ENCODE data around the gene SLC8A1. TPM values are rescaled to one million over a fixed set of nuclear protein-coding genes. Genes with fewer than 3 reads are reported as not detected.

Gene SLC8A1
- total RNA-seq, 4 donors from 2014 or later, result 22.8 to 65.5 (median 42.0) TPM

- no peaks in the 10 kb centered on the region for H3K9me3 ChIP-seq
- H3K27me3 ChIP-seq, result no peaks in the 10 kb centered on the region
- peaks cover 0 to 19% (median 0%) of the 10 kb centered on the region in 4 donors for H3K4me1 ChIP-seq
- in situ Hi-C loops (cut with MboI; ENCODE audit: low pct_ligation_motif_present in 1 of 4, low pct_unique_long_range_greater_than_20kb in 1 of 4, low sequenced_read_pairs in 3 of 4), result no loop called here
- intact Hi-C loops (cut with DNase I; ENCODE audit: low total_unique reads), result no loop called here
- 60% methylated on average over 2 of the region's 2 CpGs for WGBS, 2 donors (ENCODE audit: low coverage in 1 of 2)
- TF ChIP-seq POLR2A (IDR thresholded peaks at IDR 0.05), result no peak
- TF ChIP-seq CTCF (IDR thresholded peaks at IDR 0.05), result no peak
- no peak for TF ChIP-seq EP300 (IDR thresholded peaks at IDR 0.05; ENCODE audit: low read depth)
- TF ChIP-seq POLR2AphosphoS5 (IDR thresholded peaks at IDR 0.05), result no peak
- no peak for DNase-seq
- H3K36me3 ChIP-seq, result no peaks in the 10 kb centered on the region
- H3K4me3 ChIP-seq, result no peak overlapping the region
- peak overlapping the region in 3 of 4 donors; percentile 21 to 76 (median 22) for H3K27ac ChIP-seq
Measured at GRCh38 chr2:40370007-40370395, 81.9 kb downstream of the SLC8A1 start.

GRCh38 chr2:40369267-40370006 lies 82.5 kb downstream of the SLC8A1 start:
- TF ChIP-seq EP300 (IDR thresholded peaks at IDR 0.05; ENCODE audit: low read depth) (no peak), CTCF (IDR thresholded peaks at IDR 0.05) (no peak), POLR2AphosphoS5 (IDR thresholded peaks at IDR 0.05) (no peak), POLR2A (IDR thresholded peaks at IDR 0.05) (no peak)
- in situ Hi-C loops (cut with MboI; ENCODE audit: low pct_ligation_motif_present in 1 of 4, low pct_unique_long_range_greater_than_20kb in 1 of 4, low sequenced_read_pairs in 3 of 4), result no loop called here
- no peak overlapping the region for H3K4me3 ChIP-seq
- DNase-seq, result no peak
- peaks cover 0 to 23% (median 0%) of the 10 kb centered on the region in 4 donors for H3K4me1 ChIP-seq
- H3K27me3 ChIP-seq, result no peaks in the 10 kb centered on the region
- intact Hi-C loops (cut with DNase I; ENCODE audit: low total_unique reads), result no loop called here
- H3K9me3 ChIP-seq, result no peaks in the 10 kb centered on the region
- peak overlapping the region in 3 of 4 donors; percentile 8 to 76 (median 22) for H3K27ac ChIP-seq
- no peaks in the 10 kb centered on the region for H3K36me3 ChIP-seq
- WGBS, 2 donors (ENCODE audit: low coverage in 1 of 2), result 79 to 86% methylated on average over 3 of the region's 3 CpGs

- DNase-seq, result no peak
- in situ Hi-C loops (cut with MboI; ENCODE audit: low pct_ligation_motif_present in 1 of 4, low pct_unique_long_range_greater_than_20kb in 1 of 4, low sequenced_read_pairs in 3 of 4), result no loop called here
- no peaks in the 10 kb centered on the region for H3K36me3 ChIP-seq
- intact Hi-C loops (cut with DNase I; ENCODE audit: low total_unique reads), result no loop called here
- H3K4me1 ChIP-seq, result peaks cover 0 to 28% (median 0%) of the 10 kb centered on the region in 4 donors
- H3K27me3 ChIP-seq, result no peaks in the 10 kb centered on the region
- 20 to 92% methylated on average over 1 to 2 of the region's 2 CpGs for WGBS, 2 donors (ENCODE audit: low coverage in 1 of 2)
- no peak overlapping the region for H3K4me3 ChIP-seq
- H3K9me3 ChIP-seq, result no peaks in the 10 kb centered on the region
- no peak for TF ChIP-seq POLR2AphosphoS5 (IDR thresholded peaks at IDR 0.05)
- TF ChIP-seq CTCF (IDR thresholded peaks at IDR 0.05), result no peak
- TF ChIP-seq POLR2A (IDR thresholded peaks at IDR 0.05), result no peak
- TF ChIP-seq EP300 (IDR thresholded peaks at IDR 0.05; ENCODE audit: low read depth), result no peak
- H3K27ac ChIP-seq, result no peak overlapping the region
Measured at GRCh38 chr2:40367652-40368051, 84.2 kb downstream of the SLC8A1 start.

GRCh38 chr2:40367032-40367431 lies 84.9 kb downstream of the SLC8A1 start:
- in situ Hi-C loops (cut with MboI; ENCODE audit: low pct_ligation_motif_present in 1 of 4, low pct_unique_long_range_greater_than_20kb in 1 of 4, low sequenced_read_pairs in 3 of 4), result no loop called here
- Histone ChIP-seq H3K36me3 (no peaks in the 10 kb centered on the region), H3K9me3 (no peaks in the 10 kb centered on the region), H3K4me1 (peaks cover 0 to 22% (median 0%) of the 10 kb centered on the region in 4 donors), H3K27me3 (no peaks in the 10 kb centered on the region), H3K4me3 (no peak overlapping the region), H3K27ac (peak overlapping the region in 1 of 4 donors; percentile 11)
- intact Hi-C loops (cut with DNase I; ENCODE audit: low total_unique reads), result no loop called here
- no peak for TF ChIP-seq CTCF (IDR thresholded peaks at IDR 0.05)
- TF ChIP-seq EP300 (IDR thresholded peaks at IDR 0.05; ENCODE audit: low read depth), result no peak
- TF ChIP-seq POLR2A (IDR thresholded peaks at IDR 0.05), result no peak
- TF ChIP-seq POLR2AphosphoS5 (IDR thresholded peaks at IDR 0.05), result no peak
- WGBS, 2 donors (ENCODE audit: low coverage in 1 of 2), result 89 to 100% methylated on average over 2 of the region's 2 CpGs
- DNase-seq, result no peak
